H1 (cell line): ENCODE data around the gene MAP7D1. TPM values are rescaled to one million over a fixed set of nuclear protein-coding genes. Genes with fewer than 3 reads are reported as not detected.

Source experiments
- CTCF ChIA-PET: fragments of 300-600 bp; sonication (Branson Sonifier 250); formaldehyde crosslinking; loops from one replicate; lab custom pipeline; 2021; ENCODE audit not compliant: partially characterized antibody; lab: Charles Lee
- POLR2A ChIA-PET: fragments of 300-600 bp; sonication (Branson Sonifier 250); formaldehyde crosslinking; loops from one replicate; lab custom pipeline; 2021; ENCODE audit warnings: inconsistent platforms; ENCODE audit not compliant: partially characterized antibody; lab: Charles Lee
- DNase-seq, 2 experiments: peaks; one replicate each; pipeline versions ENCODE4 v3.0.0 to v3.0.0-alpha.2; 2010 to 2022; ENCODE audit warnings: low spot score in 2 of 2, low read depth in 1 of 2, mixed read lengths in 1 of 2
- FAIRE-seq: peaks from 2 replicates; lab custom pipeline; 2011; peaks lifted over from hg19 to GRCh38; lab: Jason Lieb, UNC
- H2AFZ ChIP-seq: 2 replicates; pipeline ENCODE4 v1.8.1; 2012; ENCODE audit warnings: low read length, inconsistent platforms
- H2AK5ac ChIP-seq: 2 replicates; pipeline ENCODE4 v1.6.1; 2013; ENCODE audit warnings: low read depth, low read length
- H2BK120ac ChIP-seq: replicated peaks from 2 replicates; pipeline ENCODE3; 2013; ENCODE audit warnings: low read depth, low read length, inconsistent platforms
- H2BK12ac ChIP-seq: 2 replicates; pipeline ENCODE4 v1.6.1; 2013; ENCODE audit warnings: low read depth, low read length
- H2BK15ac ChIP-seq: 2 replicates; pipeline ENCODE4 v1.6.1; 2013; ENCODE audit warnings: low read length
- H2BK20ac ChIP-seq: 2 replicates; pipeline ENCODE4 v1.6.1; 2013; ENCODE audit warnings: low read length
- H2BK5ac ChIP-seq: 2 replicates; pipeline ENCODE4 v1.6.1; 2013; ENCODE audit warnings: low read depth, low read length
- H3K14ac ChIP-seq: 2 replicates; pipeline ENCODE4 v1.6.1; 2013; ENCODE audit warnings: inconsistent platforms; ENCODE audit not compliant: insufficient read length
- H3K18ac ChIP-seq: 2 replicates; pipeline ENCODE4 v1.6.1; 2013; ENCODE audit warnings: low read length; ENCODE audit errors: extremely low read depth
- H3K23ac ChIP-seq: 2 replicates; pipeline ENCODE4 v1.6.1; 2013; ENCODE audit warnings: inconsistent platforms; ENCODE audit not compliant: insufficient read length
- H3K23me2 ChIP-seq: 2 replicates; pipeline ENCODE4 v1.6.1; 2013; ENCODE audit warnings: low read depth, low read length
- H3K27ac ChIP-seq: 2 replicates; pipeline ENCODE4 v1.6.1; 2011; ENCODE audit warnings: low read depth, low read length, inconsistent platforms
- H3K27me3 ChIP-seq, 4 experiments: replicated peaks in 1 of 4; 1 replicate in 1 of 4; 2 replicates in 3 of 4; pipeline versions ENCODE4 v1.6.1 to v1.8.1; 2011 to 2013; ENCODE audit warnings: low read length in 3 of 4, mild to moderate bottlenecking in 3 of 4, inconsistent platforms in 2 of 4, mixed read lengths in 2 of 4, moderate library complexity in 1 of 4; ENCODE audit not compliant: control insufficient read depth in 3 of 4, insufficient read depth in 3 of 4; ENCODE audit errors: extremely low read depth in 1 of 4
- H3K36me3 ChIP-seq, 4 experiments: 2 replicates each; pipeline versions ENCODE4 v1.6.1 to v1.8.1; 2011 to 2013; ENCODE audit warnings: mild to moderate bottlenecking in 4 of 4, low read length in 3 of 4, moderate library complexity in 2 of 4, control low read depth in 1 of 4, inconsistent platforms in 1 of 4; ENCODE audit not compliant: insufficient read depth in 4 of 4, control insufficient read depth in 2 of 4
- H3K4ac ChIP-seq: replicated peaks from 2 replicates; pipeline ENCODE3; 2013; ENCODE audit warnings: low read length, low read depth, mixed read lengths, inconsistent platforms; ENCODE audit not compliant: insufficient read length
- H3K4me1 ChIP-seq, 4 experiments: replicated peaks in 1 of 4; 1 replicate in 1 of 4; 2 replicates in 3 of 4; pipeline versions ENCODE4 v1.6.1 to v1.8.1; 2011 to 2013; ENCODE audit warnings: low read length in 3 of 4, inconsistent platforms in 2 of 4, mixed read lengths in 1 of 4; ENCODE audit not compliant: insufficient read depth in 4 of 4, control insufficient read depth in 3 of 4
- H3K4me2 ChIP-seq, 2 experiments: 2 replicates each; pipeline versions ENCODE4 v1.6.1 to v1.8.1; 2011 to 2013; ENCODE audit warnings: low read depth in 2 of 2, low read length in 2 of 2, control low read depth in 1 of 2, inconsistent platforms in 1 of 2, mild to moderate bottlenecking in 1 of 2; ENCODE audit not compliant: insufficient read depth in 1 of 2
- H3K4me3 ChIP-seq, 4 experiments: fragments of 200-600, 300-600 bp in 1 of 4; sonication (generic), shearing (Covaris generic), sonication (Bioruptor Twin) in 1 of 4; 2 replicates each; pipeline versions ENCODE4 v1.5.1 to v1.8.1; 2011 to 2016; ENCODE audit warnings: low read length in 4 of 4, low read depth in 3 of 4, control low read depth in 2 of 4, inconsistent platforms in 2 of 4, mild to moderate bottlenecking in 2 of 4, mixed read lengths in 1 of 4, moderate library complexity in 1 of 4; ENCODE audit not compliant: insufficient read depth in 2 of 4; ENCODE audit errors: extremely low read depth in 1 of 4
- H3K56ac ChIP-seq: replicated peaks from 2 replicates; pipeline ENCODE3; 2013; ENCODE audit warnings: low read depth, mild to moderate bottlenecking, mixed read lengths, low read length, inconsistent platforms; ENCODE audit not compliant: insufficient read length
- H3K79me1 ChIP-seq: 2 replicates; pipeline ENCODE4 v1.6.1; 2013; ENCODE audit warnings: low read depth, low read length, control low read depth
- H3K79me2 ChIP-seq, 2 experiments: 2 replicates each; pipeline versions ENCODE4 v1.6.1 to v1.8.1; 2012 to 2013; ENCODE audit warnings: low read length in 2 of 2, mild to moderate bottlenecking in 2 of 2, inconsistent platforms in 1 of 2; ENCODE audit not compliant: insufficient read depth in 2 of 2, control insufficient read depth in 1 of 2
- H3K9ac ChIP-seq, 4 experiments: replicated peaks in 1 of 4; 1 replicate in 1 of 4; 2 replicates in 3 of 4; pipeline versions ENCODE4 v1.6.1 to v1.8.1; 2011 to 2013; ENCODE audit warnings: low read depth in 3 of 4, low read length in 3 of 4, control low read depth in 2 of 4, mild to moderate bottlenecking in 2 of 4, moderate library complexity in 2 of 4, inconsistent platforms in 1 of 4; ENCODE audit errors: extremely low read depth in 1 of 4
- H3K9me3 ChIP-seq, 2 experiments: 2 replicates each; pipeline versions ENCODE4 v1.6.1 to v1.8.1; 2012 to 2013; ENCODE audit warnings: mild to moderate bottlenecking in 2 of 2, moderate library complexity in 2 of 2, control low read depth in 1 of 2, inconsistent platforms in 1 of 2, low read depth in 1 of 2, low read length in 1 of 2, mixed read lengths in 1 of 2; ENCODE audit not compliant: insufficient read depth in 2 of 2
- H4K20me1 ChIP-seq, 2 experiments: replicated peaks in 1 of 2; 2 replicates each; pipeline versions ENCODE3 to v1.8.1; 2011 to 2013; ENCODE audit warnings: inconsistent platforms in 2 of 2, low read length in 2 of 2, mild to moderate bottlenecking in 1 of 2; ENCODE audit not compliant: insufficient read depth in 2 of 2, control insufficient read depth in 1 of 2
- H4K5ac ChIP-seq: 2 replicates; pipeline ENCODE4 v1.6.1; 2013; ENCODE audit warnings: low read length, low read depth, mixed read lengths, inconsistent platforms; ENCODE audit not compliant: insufficient read length
- H4K8ac ChIP-seq: 2 replicates; pipeline ENCODE4 v1.8.0; 2013; ENCODE audit warnings: mild to moderate bottlenecking, moderate library complexity, low read length, inconsistent platforms; ENCODE audit not compliant: insufficient read depth; ENCODE audit errors: extremely low read depth
- H4K91ac ChIP-seq: replicated peaks from 2 replicates; pipeline ENCODE3; 2013; ENCODE audit warnings: low read length, mixed read lengths, inconsistent platforms; ENCODE audit not compliant: insufficient read length
- BACH1 ChIP-seq: IDR thresholded peaks from 2 replicates; pipeline ENCODE4 v1.6.1; 2012; ENCODE audit warnings: low read length, improper control_type of control experiment
- BRCA1 ChIP-seq: IDR thresholded peaks from 2 replicates; pipeline ENCODE4 v1.6.1; 2012; ENCODE audit warnings: low read depth, low read length, improper control_type of control experiment
- CHD1 ChIP-seq: IDR thresholded peaks from 2 replicates; pipeline ENCODE4 v1.6.1; 2012; ENCODE audit warnings: low read depth, low read length, improper control_type of control experiment
- CTBP2 ChIP-seq: IDR thresholded peaks from 2 replicates; pipeline ENCODE4 v1.7.0; 2011; ENCODE audit warnings: borderline replicate concordance, mild to moderate bottlenecking, moderate library complexity, mixed read lengths, low read length; ENCODE audit not compliant: insufficient read depth, insufficient read length
- JUN ChIP-seq: IDR thresholded peaks from 2 replicates; pipeline ENCODE4 v1.6.1; 2011; ENCODE audit warnings: low read depth, mild to moderate bottlenecking, improper control_type of control experiment, low read length
- RAD21 ChIP-seq, 2 experiments: IDR thresholded peaks in 1 of 2; conservative IDR thresholded peaks in 1 of 2; 2 replicates each; pipeline ENCODE4 v1.6.1; 2011; ENCODE audit warnings: low read depth in 2 of 2, low read length in 2 of 2, improper control_type of control experiment in 1 of 2, inconsistent platforms in 1 of 2, mild to moderate bottlenecking in 1 of 2, moderate library complexity in 1 of 2
- SAP30 ChIP-seq: fragments of 300-600 bp; sonication (generic); IDR thresholded peaks from 2 replicates; pipeline ENCODE4 v1.7.1; 2012; ENCODE audit warnings: low read length, moderate library complexity, mild to moderate bottlenecking, inconsistent platforms; ENCODE audit not compliant: insufficient read depth, insufficient replicate concordance
- SP1 ChIP-seq: IDR thresholded peaks from 2 replicates; pipeline ENCODE4 v1.6.1; 2011; ENCODE audit warnings: low read depth, low read length
- SP4 ChIP-seq: IDR thresholded peaks from 2 replicates; pipeline ENCODE4 v1.6.1; 2012; ENCODE audit warnings: low read length, inconsistent platforms
- TBP ChIP-seq: IDR thresholded peaks from 2 replicates; pipeline ENCODE4 v1.6.1; 2011; ENCODE audit warnings: low read depth, low read length, improper control_type of control experiment
- WGBS, 2 experiments: shearing (Covaris generic) in 1 of 2; methylation state at CpG; one replicate each; pipeline versions ENCODE4 v1.1.6 to v1.1.7; 2013 to 2015; ENCODE audit warnings: low lambda C conversion rate in 2 of 2, mixed read lengths in 2 of 2, inconsistent platforms in 1 of 2, low coverage in 1 of 2, missing lambda C conversion rate in 1 of 2; ENCODE audit not compliant: insufficient replicate concordance in 2 of 2, insufficient coverage in 1 of 2, insufficient read length in 1 of 2; ENCODE audit errors: extremely low coverage in 1 of 2, missing lambda C conversion rate in 1 of 2; 5-methylcytosine and 5-hydroxymethylcytosine counted together
- polyA plus RNA-seq, 7 experiments: library from polyadenylated mRNA; depleted of rRNA in 3 of 7; stranded (reverse) in 5 of 7; unstranded in 2 of 7; fragments of >200 nt in 5 of 7; fragments of 200-250 nt in 2 of 7; gene quantifications; 1 replicate in 5 of 7; 2 replicates in 1 of 7; 4 replicates in 1 of 7; pipeline versions ENCODE4 v1.2.1 to v1.2.3, GENCODE V29; 2011 to 2013; ENCODE audit warnings: missing spikeins in 2 of 7, mixed read lengths in 2 of 7
- total RNA-seq: library from RNA; stranded (reverse); fragmentation: NEBNext Ultra II Directional; extraction: Animal tissue kit (Norgen Biotek cat#: 25700); gene quantifications from 2 replicates; pipeline ENCODE4 v1.2.1, GENCODE V29; 2021
- TF ChIP-seq, protein P1 (sequence below), 3 experiments: IDR thresholded peaks; 1 replicate in 2 of 3; 2 replicates in 1 of 3; pipeline versions ENCODE4 v1.5.1 to v1.6.1; 2011; ENCODE audit warnings: low read length in 3 of 3, mild to moderate bottlenecking in 3 of 3, inconsistent platforms in 2 of 3, low read depth in 1 of 3, moderate library complexity in 1 of 3; ENCODE audit not compliant: insufficient read depth in 1 of 3; ENCODE audit errors: control extremely low read depth in 1 of 3

MAP7D1 gene
- total and polyA plus RNA-seq, 2 of the 8 experiments (the other 6 are each of a cell fraction or from before 2014, with no cell fraction given), result 18.2 to 52.4 TPM

DNA sequence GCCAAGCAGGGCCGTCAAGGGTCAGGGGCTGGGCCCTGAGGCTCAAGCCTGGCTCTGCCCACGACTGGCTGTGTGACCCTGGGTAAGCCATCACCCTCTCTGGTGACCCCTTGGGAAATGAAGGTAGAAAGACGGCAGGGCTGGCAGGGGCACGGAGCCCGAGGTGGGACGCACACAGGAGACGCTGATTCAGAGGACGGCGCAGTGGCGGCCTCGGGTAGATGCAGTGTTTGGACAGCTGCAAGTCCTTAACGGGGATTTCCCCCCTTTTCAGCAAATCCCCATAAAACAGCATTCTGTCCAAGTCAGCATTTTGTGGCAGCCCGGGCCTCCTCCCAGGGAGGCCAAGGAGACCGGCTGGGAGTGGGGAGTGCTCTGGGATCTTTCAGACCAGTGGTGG is 47.6 kb upstream of the MAP7D1 start:
- Histone ChIP-seq H3K23me2 (no peaks in the 10 kb centered on the region), H2BK120ac (no peak overlapping the region), H4K20me1 (no peaks in the 10 kb centered on the region), H2BK5ac (no peak overlapping the region), H2AK5ac (no peak overlapping the region), H3K9ac (no peak overlapping the region), H3K4ac (no peak overlapping the region), H3K4me1 (no peaks in the 10 kb centered on the region), H3K27ac (no peak overlapping the region), H3K4me2 (no peak overlapping the region), H3K79me1 (no peaks in the 10 kb centered on the region), H3K14ac (no peak overlapping the region), H3K36me3 (no peaks in the 10 kb centered on the region), H2BK20ac (no peak overlapping the region), H3K4me3 (no peak overlapping the region), H3K23ac (no peak overlapping the region), H3K18ac (no peak overlapping the region), H4K5ac (no peak overlapping the region), H4K91ac (no peak overlapping the region), H2AFZ (no peak overlapping the region), H3K9me3 (no peaks in the 10 kb centered on the region), H4K8ac (no peak overlapping the region), H3K27me3 (no peaks in the 10 kb centered on the region), H2BK15ac (no peak overlapping the region), H2BK12ac (no peak overlapping the region), H3K79me2 (no peaks in the 10 kb centered on the region), H3K56ac (no peak overlapping the region)
- ChIA-PET POLR2A (interaction anchor here (0.7 kb wide), 1 partner anchor 71 kb away, joined by 3 read pairs; no protein-coding TSS in a partner anchor), CTCF (interaction anchor here (0.5 to 32.6 kb wide), 4 partner anchors 9 to 83 kb away, joined by 5 to 738 read pairs (median 40); no protein-coding TSS in a partner anchor)
- 94% methylated on average over 13 of the region's 14 CpGs; no CpG with 5 or more reads in 1 of the 2 experiments for WGBS, 2 experiments
- no peak for DNase-seq
- no peak for FAIRE-seq
- TF ChIP-seq TBP (no peak), CHD1 (no peak), SAP30 (no peak), SP4 (no peak), BACH1 (no peak), JUN (no peak), SP1 (no peak), RAD21 (IDR thresholded peaks at IDR 0.05 in 1 of 2, conservative IDR thresholded peaks at IDR 0.05 in 1 of 2; ENCODE audit: low read depth in 2 of 2, low read length in 2 of 2) (no peak), BRCA1 (no peak), CTBP2 (no peak)
- TF ChIP-seq, protein P1, sequence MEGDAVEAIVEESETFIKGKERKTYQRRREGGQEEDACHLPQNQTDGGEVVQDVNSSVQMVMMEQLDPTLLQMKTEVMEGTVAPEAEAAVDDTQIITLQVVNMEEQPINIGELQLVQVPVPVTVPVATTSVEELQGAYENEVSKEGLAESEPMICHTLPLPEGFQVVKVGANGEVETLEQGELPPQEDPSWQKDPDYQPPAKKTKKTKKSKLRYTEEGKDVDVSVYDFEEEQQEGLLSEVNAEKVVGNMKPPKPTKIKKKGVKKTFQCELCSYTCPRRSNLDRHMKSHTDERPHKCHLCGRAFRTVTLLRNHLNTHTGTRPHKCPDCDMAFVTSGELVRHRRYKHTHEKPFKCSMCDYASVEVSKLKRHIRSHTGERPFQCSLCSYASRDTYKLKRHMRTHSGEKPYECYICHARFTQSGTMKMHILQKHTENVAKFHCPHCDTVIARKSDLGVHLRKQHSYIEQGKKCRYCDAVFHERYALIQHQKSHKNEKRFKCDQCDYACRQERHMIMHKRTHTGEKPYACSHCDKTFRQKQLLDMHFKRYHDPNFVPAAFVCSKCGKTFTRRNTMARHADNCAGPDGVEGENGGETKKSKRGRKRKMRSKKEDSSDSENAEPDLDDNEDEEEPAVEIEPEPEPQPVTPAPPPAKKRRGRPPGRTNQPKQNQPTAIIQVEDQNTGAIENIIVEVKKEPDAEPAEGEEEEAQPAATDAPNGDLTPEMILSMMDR (IDR thresholded peaks at IDR 0.05; ENCODE audit: control extremely low read depth in 1 of 3, insufficient read depth in 1 of 3, low read depth in 1 of 3, low read length in 3 of 3), result no peak
